CD14-positive monocyte (primary cell): ENCODE results near the gene MUC13. TPM values are rescaled to one million over a fixed set of nuclear protein-coding genes. Genes with fewer than 3 reads are reported as not detected.
A peak's percentile ranks its signal among the peaks of the same experiment; 100 is the strongest.

Experiments
- DNase-seq, 3 donors: peaks; one replicate each; pipeline ENCODE4 v3.0.0-alpha.2; 2011 to 2022
- H2AFZ ChIP-seq: 2 replicates; pipeline ENCODE4 v1.6.0; 2012; ENCODE audit warnings: mild to moderate bottlenecking, low read depth, low read length, inconsistent platforms; ENCODE audit not compliant: insufficient read depth, poor library complexity, severe bottlenecking
- H3K27ac ChIP-seq, 2 donors: 1 replicate in 1 of 2; 2 replicates in 1 of 2; pipeline ENCODE4 v1.5.1; 2012 to 2013; ENCODE audit warnings: low read length in 2 of 2, control low read depth in 1 of 2, inconsistent platforms in 1 of 2, low read depth in 1 of 2, mild to moderate bottlenecking in 1 of 2
- H3K27me3 ChIP-seq, 2 donors: one replicate each; pipeline versions ENCODE4 v1.6.0 to v1.6.1; 2011 to 2013; ENCODE audit warnings: low read length in 2 of 2; ENCODE audit not compliant: control insufficient read depth in 2 of 2, insufficient read depth in 2 of 2
- H3K36me3 ChIP-seq, 2 donors: replicated peaks in 1 of 2; 1 replicate in 1 of 2; 2 replicates in 1 of 2; pipeline versions ENCODE4 v1.5.1 to v1.6.1; 2012 to 2013; ENCODE audit warnings: low read length in 2 of 2, control low read depth in 1 of 2, inconsistent platforms in 1 of 2, mild to moderate bottlenecking in 1 of 2; ENCODE audit not compliant: insufficient read depth in 2 of 2, control insufficient read depth in 1 of 2
- H3K4me1 ChIP-seq, 2 donors: 1 replicate in 1 of 2; 2 replicates in 1 of 2; pipeline versions ENCODE4 v1.5.1 to v1.6.1; 2012 to 2013; ENCODE audit warnings: low read length in 2 of 2, control low read depth in 1 of 2, inconsistent platforms in 1 of 2, mild to moderate bottlenecking in 1 of 2, moderate library complexity in 1 of 2; ENCODE audit not compliant: insufficient read depth in 2 of 2, control insufficient read depth in 1 of 2
- H3K4me2 ChIP-seq: replicated peaks from 2 replicates; pipeline ENCODE3; 2012; ENCODE audit warnings: low read length, moderate library complexity, mild to moderate bottlenecking; ENCODE audit not compliant: poor library complexity, severe bottlenecking; ENCODE audit errors: extremely low read depth
- H3K4me3 ChIP-seq, 3 experiments: fragments of 200-600 bp in 1 of 3; sonication (generic) in 1 of 3; replicated peaks in 1 of 3; 1 replicate in 2 of 3; 2 replicates in 1 of 3; pipeline ENCODE4 v1.5.1; 2011 to 2013; ENCODE audit warnings: low read length in 3 of 3, mild to moderate bottlenecking in 3 of 3, control low read depth in 2 of 3, low read depth in 2 of 3, inconsistent platforms in 1 of 3, moderate library complexity in 1 of 3
- H3K79me2 ChIP-seq: 2 replicates; pipeline ENCODE4 v1.6.0; 2012; ENCODE audit warnings: mild to moderate bottlenecking, control low read depth, inconsistent platforms, low read length, moderate library complexity; ENCODE audit not compliant: insufficient read depth
- H3K9ac ChIP-seq: 2 replicates; pipeline ENCODE4 v1.6.0; 2017; ENCODE audit warnings: low read length, mild to moderate bottlenecking; ENCODE audit not compliant: insufficient read depth, poor library complexity, severe bottlenecking
- H3K9me3 ChIP-seq, 2 donors: replicated peaks in 1 of 2; 1 replicate in 1 of 2; 2 replicates in 1 of 2; pipeline versions ENCODE4 v1.5.1 to v1.6.1; 2012 to 2013; ENCODE audit warnings: low read length in 2 of 2, control low read depth in 1 of 2; ENCODE audit not compliant: control insufficient read depth in 1 of 2, insufficient read depth in 1 of 2
- H4K20me1 ChIP-seq: 2 replicates; pipeline ENCODE4 v1.6.0; 2012; ENCODE audit warnings: mild to moderate bottlenecking, low read length, control low read depth, moderate library complexity; ENCODE audit not compliant: insufficient read depth
- H3K27ac Mint-ChIP-seq, 7 donors: one replicate each; pipeline ENCODE4 v1.8.0; 2020; ENCODE audit warnings: mild to moderate bottlenecking in 7 of 7, mixed read lengths in 7 of 7, moderate library complexity in 6 of 7, inconsistent platforms in 2 of 7
- H3K27me3 Mint-ChIP-seq, 3 donors: one replicate each; pipeline ENCODE4 v1.8.0; 2021 to 2022; ENCODE audit warnings: low read depth in 3 of 3, mild to moderate bottlenecking in 3 of 3, mixed read lengths in 3 of 3, moderate library complexity in 3 of 3, inconsistent platforms in 1 of 3
- H3K36me3 Mint-ChIP-seq, 2 donors: one replicate each; pipeline ENCODE4 v1.8.0; 2020; ENCODE audit warnings: mixed read lengths in 2 of 2, inconsistent platforms in 1 of 2, mild to moderate bottlenecking in 1 of 2
- H3K4me1 Mint-ChIP-seq: one replicate; pipeline ENCODE4 v1.8.0; 2020; ENCODE audit warnings: mild to moderate bottlenecking, mixed read lengths
- H3K4me3 Mint-ChIP-seq, 2 donors: one replicate each; pipeline ENCODE4 v1.8.0; 2020; ENCODE audit warnings: mild to moderate bottlenecking in 2 of 2, mixed read lengths in 2 of 2, moderate library complexity in 1 of 2
- H3K9me3 Mint-ChIP-seq, 7 donors: one replicate each; pipeline ENCODE4 v1.8.0; 2020 to 2022; ENCODE audit warnings: mixed read lengths in 7 of 7, mild to moderate bottlenecking in 6 of 7, moderate library complexity in 6 of 7, inconsistent platforms in 2 of 7
- WGBS: methylation state at CpG from one replicate; pipeline ENCODE4 v1.1.5; 2013; ENCODE audit warnings: missing lambda C conversion rate; ENCODE audit not compliant: insufficient coverage; 5-methylcytosine and 5-hydroxymethylcytosine counted together
- intact Hi-C, 2 donors: fragments of 100-400 bp; cut with micrococcal nuclease; formaldehyde crosslinking; loops; one replicate each; pipeline versions ENCODE4 v1.15.0 to v1.15.1; 2023
- polyA plus RNA-seq, 3 donors: library from polyadenylated mRNA; depleted of rRNA in 1 of 3; unstranded in 2 of 3; stranded (reverse) in 1 of 3; fragments of 300-500 nt in 2 of 3; fragments of >200 nt in 1 of 3; fragmentation: Illumina TruSeq in 2 of 3; gene quantifications; 1 replicate in 2 of 3; 2 replicates in 1 of 3; pipeline ENCODE4 v1.2.3, GENCODE V29; 2012 to 2021
- TF ChIP-seq, protein P1 (sequence below): fragments of 200-600 bp; IDR thresholded peaks from one replicate; pipeline ENCODE4 v1.8.0; 2022; ENCODE audit warnings: antibody characterized with exemption, mild to moderate bottlenecking

The MUC13 gene
- polyA plus RNA-seq, 3 donors = not detected

DNA sequence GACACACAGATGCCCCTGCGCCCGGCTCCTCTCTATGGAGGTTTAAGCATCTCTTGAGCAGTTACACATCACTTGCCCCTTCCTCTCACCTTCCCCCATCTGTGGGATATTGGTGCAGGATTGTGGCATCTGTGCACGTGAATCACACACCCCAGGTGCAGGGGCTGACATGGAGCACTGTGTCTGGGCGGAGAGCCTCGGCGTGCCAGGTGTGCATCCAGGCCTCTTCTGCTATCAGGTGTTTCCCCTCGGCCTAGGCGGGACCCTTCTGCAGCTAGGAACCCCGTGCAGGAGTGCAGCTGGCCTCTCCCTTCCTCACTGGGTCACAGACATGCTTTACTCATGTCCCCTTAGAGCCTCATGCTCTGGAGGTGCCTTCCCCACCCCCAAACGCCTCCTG lies 33.4 kb upstream of the MUC13 start:
- no peak overlapping the region for H2AFZ ChIP-seq
- no peak overlapping the region for H3K27ac ChIP-seq
- H3K9ac ChIP-seq = no peak overlapping the region
- H3K27me3 Mint-ChIP-seq = peaks cover 0 to 5% (median 0%) of the 10 kb centered on the region in 3 donors
- 86% methylated on average over 6 of the region's 10 CpGs for WGBS
- no peaks in the 10 kb centered on the region for H3K27me3 ChIP-seq
- H3K4me3 Mint-ChIP-seq = no peak overlapping the region
- H3K27ac Mint-ChIP-seq = no peak overlapping the region
- no peaks in the 10 kb centered on the region for H3K79me2 ChIP-seq
- peaks cover 0 to 19% of the 10 kb centered on the region in 2 donors for H3K36me3 ChIP-seq
- H3K4me1 ChIP-seq = peaks cover 8 to 9% of the 10 kb centered on the region in 2 donors
- peaks cover 13 to 20% of the 10 kb centered on the region in 2 donors for H3K36me3 Mint-ChIP-seq
- TF ChIP-seq, protein P1, sequence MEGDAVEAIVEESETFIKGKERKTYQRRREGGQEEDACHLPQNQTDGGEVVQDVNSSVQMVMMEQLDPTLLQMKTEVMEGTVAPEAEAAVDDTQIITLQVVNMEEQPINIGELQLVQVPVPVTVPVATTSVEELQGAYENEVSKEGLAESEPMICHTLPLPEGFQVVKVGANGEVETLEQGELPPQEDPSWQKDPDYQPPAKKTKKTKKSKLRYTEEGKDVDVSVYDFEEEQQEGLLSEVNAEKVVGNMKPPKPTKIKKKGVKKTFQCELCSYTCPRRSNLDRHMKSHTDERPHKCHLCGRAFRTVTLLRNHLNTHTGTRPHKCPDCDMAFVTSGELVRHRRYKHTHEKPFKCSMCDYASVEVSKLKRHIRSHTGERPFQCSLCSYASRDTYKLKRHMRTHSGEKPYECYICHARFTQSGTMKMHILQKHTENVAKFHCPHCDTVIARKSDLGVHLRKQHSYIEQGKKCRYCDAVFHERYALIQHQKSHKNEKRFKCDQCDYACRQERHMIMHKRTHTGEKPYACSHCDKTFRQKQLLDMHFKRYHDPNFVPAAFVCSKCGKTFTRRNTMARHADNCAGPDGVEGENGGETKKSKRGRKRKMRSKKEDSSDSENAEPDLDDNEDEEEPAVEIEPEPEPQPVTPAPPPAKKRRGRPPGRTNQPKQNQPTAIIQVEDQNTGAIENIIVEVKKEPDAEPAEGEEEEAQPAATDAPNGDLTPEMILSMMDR = no peak
- no peak overlapping the region for H3K4me2 ChIP-seq
- intact Hi-C loops = no loop called here
- no peak for DNase-seq
- no peaks in the 10 kb centered on the region for H4K20me1 ChIP-seq
- no peaks in the 10 kb centered on the region for H3K9me3 ChIP-seq
- H3K4me3 ChIP-seq = no peak overlapping the region
- H3K9me3 Mint-ChIP-seq = no peaks in the 10 kb centered on the region
- H3K4me1 Mint-ChIP-seq = peaks cover 18% of the 10 kb centered on the region

- no peak overlapping the region for H3K4me2 ChIP-seq
- no peak overlapping the region for H3K4me3 ChIP-seq
- TF ChIP-seq, protein P1 = no peak
- H3K27ac ChIP-seq = peak overlapping the region in 1 of 2 donors; percentile 29
- H4K20me1 ChIP-seq = no peaks in the 10 kb centered on the region
- Mint-ChIP-seq H3K9me3 (no peaks in the 10 kb centered on the region), H3K36me3 (peaks cover 11 to 19% of the 10 kb centered on the region in 2 donors), H3K27ac (peak overlapping the region in 1 of 7 donors; percentile 67), H3K4me3 (no peak overlapping the region), H3K27me3 (peaks cover 0 to 5% (median 2%) of the 10 kb centered on the region in 3 donors), H3K4me1 (peaks cover 18% of the 10 kb centered on the region)
- H3K79me2 ChIP-seq = no peaks in the 10 kb centered on the region
- intact Hi-C loops = no loop called here
- no peak overlapping the region for H2AFZ ChIP-seq
- no peak overlapping the region for H3K9ac ChIP-seq
- 68% methylated on average over 5 of the region's 7 CpGs for WGBS
- H3K36me3 ChIP-seq = peaks cover 0 to 14% of the 10 kb centered on the region in 2 donors
- H3K4me1 ChIP-seq = peaks cover 8 to 9% of the 10 kb centered on the region in 2 donors
- H3K9me3 ChIP-seq = no peaks in the 10 kb centered on the region
- no peaks in the 10 kb centered on the region for H3K27me3 ChIP-seq
- no peak for DNase-seq
These were observed 32.2 kb upstream of the MUC13 start for GRCh38 chr3:124966521-124967445.
